ENCODE results near the gene ADAMTS16. TPM values are rescaled to one million over a fixed set of nuclear protein-coding genes. Genes with fewer than 3 reads are reported as not detected.

The ADAMTS16 gene
- total and polyA plus RNA-seq, 2 experiments from 2014 or later, result 2.2 to 5.9 TPM

DNA sequence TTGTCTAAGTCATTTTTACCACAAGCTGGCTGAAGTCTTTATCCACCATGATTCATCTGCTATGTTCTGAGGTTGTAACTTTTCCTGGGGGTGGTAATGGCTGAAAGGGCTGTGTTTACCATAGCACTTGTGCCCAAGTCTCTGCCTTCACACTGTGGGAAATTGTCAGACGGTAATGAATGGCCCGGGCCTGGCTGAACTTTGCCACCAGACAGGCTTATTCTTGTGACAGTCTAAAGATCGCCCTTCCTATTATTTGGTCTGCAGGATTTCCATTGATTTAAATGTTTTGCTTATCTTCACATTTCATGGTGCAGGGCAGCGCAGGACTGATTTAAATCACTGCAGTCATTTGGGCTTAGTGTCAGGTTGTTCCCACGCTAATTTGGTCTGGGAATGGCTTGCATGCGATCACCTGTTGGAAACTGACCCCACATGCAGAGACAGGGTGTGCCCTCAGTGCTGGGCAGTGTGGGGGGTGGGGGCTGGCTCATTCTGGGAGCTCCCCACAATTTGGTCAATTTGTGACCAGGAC, 173.0 kb downstream of the ADAMTS16 start:
- no peaks in the 10 kb centered on the region for H3K9me2 ChIP-seq (replicated peaks; ENCODE audit: insufficient read depth)
- no peak overlapping the region for H2AFZ ChIP-seq
- DNase-seq (ENCODE audit: low spot score), result peak; percentile 58
- H3K27ac ChIP-seq, result peak overlapping the region; percentile 78
- H3K4me3 ChIP-seq, result no peak overlapping the region
- 43% methylated on average over 6 of the region's 6 CpGs for WGBS (ENCODE audit: low lambda C conversion rate, missing lambda C conversion rate)
- peak overlapping the region; percentile 10 for H3K4me2 ChIP-seq
- no peaks in the 10 kb centered on the region for H3K27me3 ChIP-seq
- no peaks in the 10 kb centered on the region for H4K20me1 ChIP-seq (ENCODE audit: insufficient read depth, poor library complexity, severe bottlenecking)
- peaks cover 27% of the 10 kb centered on the region for H3K4me1 ChIP-seq (ENCODE audit: insufficient read depth)
- no peaks in the 10 kb centered on the region for H3K9me3 ChIP-seq (ENCODE audit: low read depth)
- TF ChIP-seq, protein P1, sequence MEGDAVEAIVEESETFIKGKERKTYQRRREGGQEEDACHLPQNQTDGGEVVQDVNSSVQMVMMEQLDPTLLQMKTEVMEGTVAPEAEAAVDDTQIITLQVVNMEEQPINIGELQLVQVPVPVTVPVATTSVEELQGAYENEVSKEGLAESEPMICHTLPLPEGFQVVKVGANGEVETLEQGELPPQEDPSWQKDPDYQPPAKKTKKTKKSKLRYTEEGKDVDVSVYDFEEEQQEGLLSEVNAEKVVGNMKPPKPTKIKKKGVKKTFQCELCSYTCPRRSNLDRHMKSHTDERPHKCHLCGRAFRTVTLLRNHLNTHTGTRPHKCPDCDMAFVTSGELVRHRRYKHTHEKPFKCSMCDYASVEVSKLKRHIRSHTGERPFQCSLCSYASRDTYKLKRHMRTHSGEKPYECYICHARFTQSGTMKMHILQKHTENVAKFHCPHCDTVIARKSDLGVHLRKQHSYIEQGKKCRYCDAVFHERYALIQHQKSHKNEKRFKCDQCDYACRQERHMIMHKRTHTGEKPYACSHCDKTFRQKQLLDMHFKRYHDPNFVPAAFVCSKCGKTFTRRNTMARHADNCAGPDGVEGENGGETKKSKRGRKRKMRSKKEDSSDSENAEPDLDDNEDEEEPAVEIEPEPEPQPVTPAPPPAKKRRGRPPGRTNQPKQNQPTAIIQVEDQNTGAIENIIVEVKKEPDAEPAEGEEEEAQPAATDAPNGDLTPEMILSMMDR (IDR thresholded peaks at IDR 0.05; ENCODE audit: poor library complexity), result no peak
- no peak for TF ChIP-seq EZH2phosphoT487 (IDR thresholded peaks at IDR 0.05; ENCODE audit: low read depth, severe bottlenecking, unreplicated experiment)
- TF ChIP-seq EZH2 (IDR thresholded peaks at IDR 0.05; ENCODE audit: borderline replicate concordance), result no peak
- H3K79me2 ChIP-seq, result no peaks in the 10 kb centered on the region
- no peaks in the 10 kb centered on the region for H3K36me3 ChIP-seq (replicated peaks; ENCODE audit: insufficient read depth, low read depth)

DNA sequence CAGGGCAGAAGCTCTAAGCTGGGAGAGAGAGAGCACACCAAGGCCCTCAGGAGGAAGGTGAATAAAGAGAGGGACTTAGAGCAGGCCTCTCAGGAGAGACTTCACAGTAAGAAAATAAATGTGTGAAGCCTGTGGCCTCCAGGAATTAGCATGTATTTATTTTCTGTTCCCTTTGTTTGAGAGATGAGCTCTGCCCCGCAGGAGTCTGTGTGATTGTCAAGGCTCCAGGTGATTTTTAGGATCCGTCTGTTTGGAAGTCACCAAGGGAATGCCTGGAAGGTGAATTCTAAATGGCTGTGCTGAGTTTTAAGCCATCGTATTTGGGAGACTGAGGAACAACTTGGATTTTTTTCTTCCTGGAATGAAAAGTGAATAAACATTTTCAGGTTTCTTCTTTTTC, 174.0 kb downstream of the ADAMTS16 start:
- H3K4me1 ChIP-seq (ENCODE audit: insufficient read depth), result peaks cover 27% of the 10 kb centered on the region
- H3K36me3 ChIP-seq (replicated peaks; ENCODE audit: insufficient read depth, low read depth), result no peaks in the 10 kb centered on the region
- no peaks in the 10 kb centered on the region for H3K27me3 ChIP-seq
- no peak overlapping the region for H3K4me3 ChIP-seq
- TF ChIP-seq EZH2phosphoT487 (IDR thresholded peaks at IDR 0.05; ENCODE audit: low read depth, severe bottlenecking, unreplicated experiment), result no peak
- TF ChIP-seq, protein P1 (IDR thresholded peaks at IDR 0.05; ENCODE audit: poor library complexity), result no peak
- no peak for TF ChIP-seq EZH2 (IDR thresholded peaks at IDR 0.05; ENCODE audit: borderline replicate concordance)
- H3K79me2 ChIP-seq, result no peaks in the 10 kb centered on the region
- H3K9me2 ChIP-seq (replicated peaks; ENCODE audit: insufficient read depth), result no peaks in the 10 kb centered on the region
- no peak overlapping the region for H2AFZ ChIP-seq
- H3K4me2 ChIP-seq, result no peak overlapping the region
- H4K20me1 ChIP-seq (ENCODE audit: insufficient read depth, poor library complexity, severe bottlenecking), result no peaks in the 10 kb centered on the region
- no peak overlapping the region for H3K27ac ChIP-seq
- 68% methylated on average over 3 of the region's 3 CpGs for WGBS (ENCODE audit: low lambda C conversion rate, missing lambda C conversion rate)
- H3K9me3 ChIP-seq (ENCODE audit: low read depth), result no peaks in the 10 kb centered on the region
- no peak for DNase-seq (ENCODE audit: low spot score)

DNA sequence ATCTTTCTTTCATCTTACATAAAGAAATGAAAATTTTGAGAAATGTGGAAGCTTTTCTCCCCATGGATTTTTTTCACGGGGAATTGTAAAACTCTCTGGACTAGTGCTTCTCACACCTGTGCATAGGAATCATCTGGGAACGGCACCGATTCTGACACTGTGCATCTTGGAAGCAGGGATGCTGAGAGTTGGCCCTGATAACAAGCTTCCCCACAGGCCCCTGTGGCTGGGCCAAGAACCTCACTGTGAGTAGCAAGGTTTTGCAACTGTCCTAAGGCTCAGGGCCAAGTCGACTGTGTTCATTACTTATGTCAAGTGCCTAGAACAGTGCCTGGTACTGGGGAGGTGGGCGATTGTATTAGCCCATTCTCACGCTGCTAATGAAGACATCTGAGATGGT, 174.5 kb downstream of the ADAMTS16 start:
- Histone ChIP-seq H3K79me2 (no peaks in the 10 kb centered on the region), H3K27ac (no peak overlapping the region), H4K20me1 (ENCODE audit: insufficient read depth, poor library complexity, severe bottlenecking) (no peaks in the 10 kb centered on the region), H3K36me3 (replicated peaks; ENCODE audit: insufficient read depth, low read depth) (no peaks in the 10 kb centered on the region), H3K9me2 (replicated peaks; ENCODE audit: insufficient read depth) (no peaks in the 10 kb centered on the region), H2AFZ (no peak overlapping the region), H3K4me2 (no peak overlapping the region), H3K9me3 (ENCODE audit: low read depth) (no peaks in the 10 kb centered on the region), H3K4me1 (ENCODE audit: insufficient read depth) (peaks cover 27% of the 10 kb centered on the region), H3K27me3 (no peaks in the 10 kb centered on the region), H3K4me3 (no peak overlapping the region)
- no peak for TF ChIP-seq EZH2phosphoT487 (IDR thresholded peaks at IDR 0.05; ENCODE audit: low read depth, severe bottlenecking, unreplicated experiment)
- TF ChIP-seq, protein P1 (IDR thresholded peaks at IDR 0.05; ENCODE audit: poor library complexity), result no peak
- no peak for TF ChIP-seq EZH2 (IDR thresholded peaks at IDR 0.05; ENCODE audit: borderline replicate concordance)
- WGBS (ENCODE audit: low lambda C conversion rate, missing lambda C conversion rate), result 95% methylated on average over 6 of the region's 6 CpGs
- no peak for DNase-seq (ENCODE audit: low spot score)

All from hepatocyte (in vitro differentiated cells).